Smooth muscle cell of trachea (primary cell): ENCODE results near the gene ME2. TPM values are rescaled to one million over a fixed set of nuclear protein-coding genes. Genes with fewer than 3 reads are reported as not detected.

Experiments
- total RNA-seq: library from RNA; depleted of rRNA; stranded (reverse); fragments of >200 nt; gene quantifications from 2 replicates; pipeline ENCODE4 v1.2.1, GENCODE V29; 2014

Gene ME2
- total RNA-seq, result 37.5 and 49.5 TPM in 2 replicates

DNA sequence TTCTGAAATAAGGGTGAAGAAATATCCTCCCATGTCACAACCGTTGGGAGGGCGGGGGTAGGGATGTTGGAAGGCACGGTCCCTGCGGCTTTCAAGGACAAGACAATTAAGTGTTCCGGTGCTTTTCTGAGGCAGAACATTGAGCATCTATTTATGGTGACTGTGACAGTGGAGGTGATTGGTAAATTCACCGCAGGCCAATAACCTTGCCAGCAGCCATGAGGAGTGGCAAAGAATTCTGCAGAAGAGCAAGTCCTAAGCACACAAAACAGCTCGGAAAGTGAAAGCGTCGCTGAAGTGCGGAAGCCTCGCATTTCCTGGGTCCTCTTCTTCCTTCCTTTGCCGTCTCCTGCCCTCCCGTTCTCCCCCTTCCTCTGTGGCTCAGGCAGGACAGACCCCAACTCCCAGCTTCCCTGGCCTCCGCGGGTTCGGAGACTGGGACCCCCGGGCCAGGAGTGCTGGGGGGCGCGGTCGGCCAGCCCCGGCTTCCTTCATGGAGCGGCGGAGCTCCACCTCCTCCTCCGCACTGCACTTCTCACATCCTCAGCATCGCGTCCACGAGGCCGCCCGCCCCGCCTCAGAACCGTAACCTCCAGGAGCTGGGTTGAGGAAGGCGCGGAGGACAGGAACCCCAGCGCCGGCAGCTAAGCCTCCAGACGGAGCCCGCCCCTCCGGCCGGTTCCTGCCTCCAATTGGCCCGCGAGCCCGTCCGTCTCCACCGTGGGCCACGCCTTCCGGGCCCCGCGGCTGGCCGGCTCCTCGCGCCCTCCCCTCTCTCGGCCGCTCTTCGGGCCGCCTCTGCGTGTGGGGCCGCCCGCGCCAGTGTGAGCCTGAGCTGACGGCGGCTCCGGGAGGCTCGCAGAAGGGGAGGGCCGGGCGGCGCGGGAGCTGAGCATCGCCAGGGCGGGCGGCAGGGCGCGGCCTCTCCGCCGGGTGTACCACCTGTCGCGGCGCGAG, at the start of gene ME2:
ME2 (plus strand) TSS at position 774 of the 957 bp plus-strand sequence. CDS start 16,703 bp downstream, outside the sequence.

GRCh38 chr18:50967714-50968661, 89.1 kb downstream of the ME2 start, which contains the start of gene ELAC1:
ELAC1 (plus strand) TSS chr18:50968040; CDS start chr18:50974405, 6,365 bp downstream.

Other genes starting within 250 kb of the ME2 start
- under 0.01 TPM in 1 of 2 replicates, not detected in the other for gene MRO, start 59.1 kb upstream of the ME2 start, total RNA-seq
- 6.0 and 8.9 TPM in 2 replicates for gene ELAC1, start 88.9 kb downstream of the ME2 start, total RNA-seq
- gene SMAD4, start 151.1 kb downstream of the ME2 start, total RNA-seq, result 93.8 and 108 TPM in 2 replicates